ENCODE data around the gene KDM4F.

KDM4F gene

DNA sequence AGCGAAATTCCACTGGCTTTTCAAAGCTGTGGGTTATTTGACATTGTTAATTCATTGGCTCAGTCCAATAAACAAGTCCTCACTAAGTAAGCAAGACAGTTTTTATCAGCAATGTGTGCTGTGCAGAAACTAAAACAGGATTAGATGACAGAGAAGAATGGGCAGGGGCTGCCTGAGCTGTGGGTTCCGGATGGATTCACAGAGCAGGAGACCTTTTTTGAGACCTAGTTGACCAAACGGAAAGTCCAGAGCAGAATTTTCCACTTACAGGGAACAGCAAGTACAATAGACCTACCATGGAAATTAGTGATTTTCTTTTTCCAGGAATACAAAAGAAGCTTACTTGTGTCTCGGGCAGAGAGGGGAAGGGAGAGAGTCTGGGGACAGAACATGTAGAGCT is 5.2 kb upstream of the KDM4F start:
- Histone ChIP-seq H3K4me1 (ENCODE audit: insufficient read depth, low read length) (no peaks in the 10 kb centered on the region), H3K36me3 (ENCODE audit: insufficient read depth, low read length) (no peaks in the 10 kb centered on the region), H3K9ac (ENCODE audit: low read depth, low read length) (no peak overlapping the region), H3K9me3 (ENCODE audit: control insufficient read depth, insufficient read depth, low read length) (no peaks in the 10 kb centered on the region)

GRCh38 chr11:95045812-95046211 is 3.4 kb upstream of the KDM4F start:
- Histone ChIP-seq H3K36me3 (ENCODE audit: insufficient read depth, low read length) (no peaks in the 10 kb centered on the region), H3K9me3 (ENCODE audit: control insufficient read depth, insufficient read depth, low read length) (no peaks in the 10 kb centered on the region), H3K4me1 (ENCODE audit: insufficient read depth, low read length) (no peaks in the 10 kb centered on the region), H3K9ac (ENCODE audit: low read depth, low read length) (no peak overlapping the region)

DNA sequence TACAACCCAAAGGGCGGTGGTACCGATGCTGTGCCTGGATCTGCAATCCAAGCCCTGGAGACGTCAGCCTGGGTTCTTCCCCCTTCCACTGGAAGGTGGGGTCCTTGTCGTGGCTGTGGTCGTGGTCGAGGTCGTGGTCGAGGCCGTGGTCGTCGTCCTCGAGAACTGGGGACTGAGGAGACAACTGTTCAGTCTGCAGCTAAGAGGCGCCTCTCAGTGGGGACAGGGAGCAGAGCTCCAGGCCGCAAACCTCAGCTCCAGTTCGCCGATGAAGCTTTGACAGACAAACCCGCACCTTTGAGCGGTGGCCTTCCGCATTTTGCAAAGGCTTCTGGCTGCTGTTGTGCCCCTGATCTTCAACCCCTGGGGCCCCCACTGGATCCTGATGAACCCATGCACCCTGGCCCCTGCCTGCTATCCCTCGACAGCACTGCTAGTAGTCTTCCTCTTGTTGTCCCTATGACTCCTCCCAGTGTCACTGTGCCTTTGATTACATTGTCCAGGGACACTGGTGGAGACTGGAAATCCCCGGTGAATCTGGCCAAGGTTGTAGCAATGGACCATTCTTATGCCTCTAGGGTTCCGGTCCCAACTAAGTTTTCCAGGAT is 1.5 kb downstream of the KDM4F start:
- Histone ChIP-seq H3K4me1 (ENCODE audit: insufficient read depth, low read length) (no peaks in the 10 kb centered on the region), H3K9me3 (ENCODE audit: control insufficient read depth, insufficient read depth, low read length) (no peaks in the 10 kb centered on the region), H3K36me3 (ENCODE audit: insufficient read depth, low read length) (no peaks in the 10 kb centered on the region), H3K9ac (ENCODE audit: low read depth, low read length) (no peak overlapping the region)

DNA sequence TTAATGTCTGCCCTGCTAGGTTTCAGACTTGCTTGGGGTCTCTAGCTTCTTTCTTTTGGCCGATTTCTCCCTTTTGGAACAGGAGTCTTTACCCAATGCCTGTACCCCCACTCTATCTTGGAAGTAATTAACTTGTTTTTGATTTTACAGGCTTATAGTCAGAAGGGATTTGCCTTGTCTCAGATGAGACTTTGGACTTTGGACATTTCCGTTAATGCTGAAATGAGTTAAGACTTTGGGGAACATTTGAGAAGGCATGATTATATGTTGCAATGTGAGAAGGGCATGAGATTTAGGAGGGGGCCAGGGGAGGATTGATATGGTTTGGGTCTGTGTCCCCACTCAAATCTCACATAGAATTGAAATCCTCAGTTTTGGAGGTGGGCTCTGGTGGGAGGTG is 5.1 kb downstream of the KDM4F start:
- H3K9me3 ChIP-seq (ENCODE audit: control insufficient read depth, insufficient read depth, low read length), result no peaks in the 10 kb centered on the region
- H3K36me3 ChIP-seq (ENCODE audit: insufficient read depth, low read length), result no peaks in the 10 kb centered on the region
- no peak overlapping the region for H3K9ac ChIP-seq (ENCODE audit: low read depth, low read length)
- H3K4me1 ChIP-seq (ENCODE audit: insufficient read depth, low read length), result no peaks in the 10 kb centered on the region

DNA sequence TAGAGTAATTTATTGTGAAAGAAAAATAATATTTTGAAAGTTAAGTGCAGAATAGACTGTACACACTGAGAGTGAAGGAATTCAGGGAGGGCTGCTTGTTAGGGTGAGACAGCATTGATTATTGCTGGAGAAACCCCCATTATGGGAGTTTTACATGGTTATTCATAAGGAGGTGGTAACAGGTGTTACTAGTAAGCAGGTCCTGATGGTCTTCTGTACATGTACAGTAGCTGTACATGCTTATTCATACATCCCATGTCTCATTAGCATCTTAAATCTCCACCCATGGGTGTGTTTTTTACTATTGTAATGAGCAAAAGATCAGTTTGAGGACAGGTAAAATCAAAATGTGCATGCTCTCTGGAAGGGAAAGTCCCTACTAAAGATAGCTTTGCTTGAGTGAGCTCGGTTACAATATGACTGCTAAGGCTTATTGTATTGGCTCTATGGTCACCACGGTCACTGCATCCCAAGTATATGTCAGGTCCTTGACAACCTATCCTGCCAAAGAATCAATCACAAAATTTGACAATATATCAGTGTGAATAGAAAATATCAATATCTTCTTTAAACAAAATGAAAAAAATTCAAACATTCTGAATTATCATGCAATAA is 6.2 kb downstream of the KDM4F start:
- Histone ChIP-seq H3K9me3 (ENCODE audit: control insufficient read depth, insufficient read depth, low read length) (no peaks in the 10 kb centered on the region), H3K4me1 (ENCODE audit: insufficient read depth, low read length) (no peaks in the 10 kb centered on the region), H3K9ac (ENCODE audit: low read depth, low read length) (no peak overlapping the region), H3K36me3 (ENCODE audit: insufficient read depth, low read length) (no peaks in the 10 kb centered on the region)

DNA sequence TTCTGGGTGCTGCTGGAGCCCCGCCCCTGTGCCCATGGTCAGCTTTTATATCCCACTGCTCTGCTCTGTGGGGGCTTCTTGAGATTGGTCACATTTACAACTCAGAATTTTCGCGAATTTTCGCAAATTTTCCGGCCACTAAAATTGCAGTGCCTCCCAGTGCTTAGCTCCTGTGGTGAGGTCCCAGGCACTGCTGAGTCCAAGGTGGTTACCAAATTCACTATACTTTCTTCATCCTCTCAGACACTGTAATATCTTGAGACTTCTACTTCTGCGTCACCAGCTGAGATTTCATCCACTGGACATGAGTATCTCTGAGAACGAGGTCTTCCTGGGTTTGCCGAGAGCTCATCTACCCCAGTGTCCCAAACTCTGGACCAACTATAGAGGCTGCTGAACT is 8.7 kb downstream of the KDM4F start:
- Histone ChIP-seq H3K9me3 (ENCODE audit: control insufficient read depth, insufficient read depth, low read length) (no peaks in the 10 kb centered on the region), H3K9ac (ENCODE audit: low read depth, low read length) (no peak overlapping the region), H3K4me1 (ENCODE audit: insufficient read depth, low read length) (no peaks in the 10 kb centered on the region), H3K36me3 (ENCODE audit: insufficient read depth, low read length) (no peaks in the 10 kb centered on the region)

- Histone ChIP-seq H3K9me3 (ENCODE audit: control insufficient read depth, insufficient read depth, low read length) (no peaks in the 10 kb centered on the region), H3K4me1 (ENCODE audit: insufficient read depth, low read length) (no peaks in the 10 kb centered on the region), H3K36me3 (ENCODE audit: insufficient read depth, low read length) (no peaks in the 10 kb centered on the region), H3K9ac (ENCODE audit: low read depth, low read length) (no peak overlapping the region)
These were observed 9.4 kb downstream of the KDM4F start for GRCh38 chr11:95058621-95059020.

- Histone ChIP-seq H3K4me1 (ENCODE audit: insufficient read depth, low read length) (no peaks in the 10 kb centered on the region), H3K9ac (ENCODE audit: low read depth, low read length) (no peak overlapping the region), H3K36me3 (ENCODE audit: insufficient read depth, low read length) (no peaks in the 10 kb centered on the region), H3K9me3 (ENCODE audit: control insufficient read depth, insufficient read depth, low read length) (no peaks in the 10 kb centered on the region)
These were observed 9.8 kb downstream of the KDM4F start for GRCh38 chr11:95059046-95059445.

GRCh38 chr11:95065336-95065735 is 16.1 kb downstream of the KDM4F start:
- no peaks in the 10 kb centered on the region for H3K36me3 ChIP-seq (ENCODE audit: insufficient read depth, low read length)
- no peaks in the 10 kb centered on the region for H3K9me3 ChIP-seq (ENCODE audit: control insufficient read depth, insufficient read depth, low read length)
- H3K4me1 ChIP-seq (ENCODE audit: insufficient read depth, low read length), result no peaks in the 10 kb centered on the region
- no peak overlapping the region for H3K9ac ChIP-seq (ENCODE audit: low read depth, low read length)

GRCh38 chr11:95066716-95067038 is 17.5 kb downstream of the KDM4F start, which contains the start of gene SRSF8:
Gene SRSF8, plus strand, starts transcription at chr11:95066919. Its CDS starts 308 bp downstream, at chr11:95067227.
- Histone ChIP-seq H3K36me3 (ENCODE audit: insufficient read depth, low read length) (no peaks in the 10 kb centered on the region), H3K9ac (ENCODE audit: low read depth, low read length) (peak within 1 kb of the TSS; percentile 88), H3K4me1 (ENCODE audit: insufficient read depth, low read length) (no peaks in the 10 kb centered on the region), H3K9me3 (ENCODE audit: control insufficient read depth, insufficient read depth, low read length) (no peaks in the 10 kb centered on the region)

GRCh38 chr11:95067039-95067840 is 18.0 kb downstream of the KDM4F start:
- no peaks in the 10 kb centered on the region for H3K4me1 ChIP-seq (ENCODE audit: insufficient read depth, low read length)
- H3K36me3 ChIP-seq (ENCODE audit: insufficient read depth, low read length), result no peaks in the 10 kb centered on the region
- no peaks in the 10 kb centered on the region for H3K9me3 ChIP-seq (ENCODE audit: control insufficient read depth, insufficient read depth, low read length)
- H3K9ac ChIP-seq (ENCODE audit: low read depth, low read length), result peak overlapping the region; percentile 88

GRCh38 chr11:95067841-95068219 is 18.6 kb downstream of the KDM4F start:
- H3K9ac ChIP-seq (ENCODE audit: low read depth, low read length), result peak overlapping the region; percentile 88

GRCh38 chr11:95068549-95068948 is 19.3 kb downstream of the KDM4F start:
- H3K4me1 ChIP-seq (ENCODE audit: insufficient read depth, low read length), result no peaks in the 10 kb centered on the region
- H3K9ac ChIP-seq (ENCODE audit: low read depth, low read length), result peak overlapping the region; percentile 88; the same call in 1 of the 2 replicates
- no peaks in the 10 kb centered on the region for H3K9me3 ChIP-seq (ENCODE audit: control insufficient read depth, insufficient read depth, low read length)
- H3K36me3 ChIP-seq (ENCODE audit: insufficient read depth, low read length), result no peaks in the 10 kb centered on the region

More at GRCh38 chr11:95067841-95068219, 18.6 kb downstream of the KDM4F start:
- H3K9me3 ChIP-seq (ENCODE audit: control insufficient read depth, insufficient read depth, low read length), result no peaks in the 10 kb centered on the region
- no peaks in the 10 kb centered on the region for H3K36me3 ChIP-seq (ENCODE audit: insufficient read depth, low read length)
- no peaks in the 10 kb centered on the region for H3K4me1 ChIP-seq (ENCODE audit: insufficient read depth, low read length)

- no peak overlapping the region for H3K9ac ChIP-seq (ENCODE audit: low read depth, low read length)
- H3K36me3 ChIP-seq (ENCODE audit: insufficient read depth, low read length), result no peaks in the 10 kb centered on the region
- no peaks in the 10 kb centered on the region for H3K9me3 ChIP-seq (ENCODE audit: control insufficient read depth, insufficient read depth, low read length)
- no peaks in the 10 kb centered on the region for H3K4me1 ChIP-seq (ENCODE audit: insufficient read depth, low read length)
These were observed 21.2 kb downstream of the KDM4F start for GRCh38 chr11:95070471-95070870.

- no peaks in the 10 kb centered on the region for H3K36me3 ChIP-seq (ENCODE audit: insufficient read depth, low read length)
- H3K9ac ChIP-seq (ENCODE audit: low read depth, low read length), result no peak overlapping the region
- H3K9me3 ChIP-seq (ENCODE audit: control insufficient read depth, insufficient read depth, low read length), result no peaks in the 10 kb centered on the region
- H3K4me1 ChIP-seq (ENCODE audit: insufficient read depth, low read length), result no peaks in the 10 kb centered on the region
These were observed 23.7 kb downstream of the KDM4F start for GRCh38 chr11:95072948-95073347.
